NCI-H2196 (cell line): ENCODE data around the gene DIAPH3.

Experiments
- DNase-seq: peaks from one replicate; lab custom pipeline; 2025; ENCODE audit not compliant: unreplicated experiment; lab: John Stamatoyannopoulos, UW

The DIAPH3 gene

DNA sequence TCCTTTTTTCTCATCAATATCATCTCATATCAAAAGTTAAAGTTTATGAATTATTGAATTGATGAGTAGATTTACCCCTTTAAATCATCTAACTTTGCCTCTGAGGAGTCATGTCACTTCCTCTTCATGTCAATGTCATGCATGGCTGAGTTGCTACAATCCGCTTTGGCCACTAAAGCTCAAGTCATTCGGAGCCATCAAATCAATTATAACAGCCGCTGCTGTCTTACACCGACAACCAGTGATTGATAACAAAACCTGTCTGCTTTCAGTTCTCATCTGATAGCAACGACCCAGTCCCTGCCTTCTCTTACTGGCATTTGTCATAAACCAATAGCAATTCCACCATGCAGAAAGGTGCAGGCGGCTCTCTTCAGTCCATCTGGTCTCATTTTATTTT, 429.3 kb downstream of the DIAPH3 start:
- DNase-seq, result no peak

DNA sequence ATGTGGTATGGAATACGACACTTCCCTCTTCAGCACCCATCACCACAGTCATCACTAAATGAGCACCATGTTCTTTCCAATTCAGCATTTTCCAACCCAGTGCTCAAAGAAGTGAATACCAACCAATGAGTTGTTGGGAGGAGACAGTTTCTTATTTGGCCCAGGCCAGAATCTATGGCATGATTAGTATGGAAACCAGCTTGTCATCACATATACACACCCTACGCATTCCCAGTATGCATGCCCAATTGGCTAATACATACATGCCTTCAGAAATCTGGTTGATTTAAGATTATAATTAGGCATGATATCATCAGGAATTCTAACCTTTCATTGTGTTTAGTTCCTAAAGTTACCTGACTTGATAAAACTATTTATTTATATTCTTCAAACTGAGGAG, 430.0 kb downstream of the DIAPH3 start:
- no peak for DNase-seq

DNA sequence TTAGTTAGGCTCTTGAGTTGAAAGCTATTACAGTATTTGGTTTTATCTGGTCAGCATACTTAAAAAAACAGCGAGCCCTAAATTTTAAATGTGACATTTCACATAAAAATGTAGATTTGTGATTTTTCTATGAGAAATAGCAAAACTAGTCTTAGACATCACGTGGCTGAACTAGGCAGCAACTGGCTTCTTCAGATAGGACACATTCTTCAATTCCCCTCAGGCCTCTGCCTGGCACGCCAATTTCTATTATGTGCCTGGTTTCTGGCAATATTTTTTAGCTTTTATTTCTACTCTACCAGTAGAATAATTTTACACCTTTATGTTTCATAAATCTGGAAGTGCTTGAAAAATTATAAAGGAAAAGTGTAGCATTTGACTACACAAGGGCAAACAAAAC, 433.7 kb downstream of the DIAPH3 start:
- DNase-seq, result no peak

DNA sequence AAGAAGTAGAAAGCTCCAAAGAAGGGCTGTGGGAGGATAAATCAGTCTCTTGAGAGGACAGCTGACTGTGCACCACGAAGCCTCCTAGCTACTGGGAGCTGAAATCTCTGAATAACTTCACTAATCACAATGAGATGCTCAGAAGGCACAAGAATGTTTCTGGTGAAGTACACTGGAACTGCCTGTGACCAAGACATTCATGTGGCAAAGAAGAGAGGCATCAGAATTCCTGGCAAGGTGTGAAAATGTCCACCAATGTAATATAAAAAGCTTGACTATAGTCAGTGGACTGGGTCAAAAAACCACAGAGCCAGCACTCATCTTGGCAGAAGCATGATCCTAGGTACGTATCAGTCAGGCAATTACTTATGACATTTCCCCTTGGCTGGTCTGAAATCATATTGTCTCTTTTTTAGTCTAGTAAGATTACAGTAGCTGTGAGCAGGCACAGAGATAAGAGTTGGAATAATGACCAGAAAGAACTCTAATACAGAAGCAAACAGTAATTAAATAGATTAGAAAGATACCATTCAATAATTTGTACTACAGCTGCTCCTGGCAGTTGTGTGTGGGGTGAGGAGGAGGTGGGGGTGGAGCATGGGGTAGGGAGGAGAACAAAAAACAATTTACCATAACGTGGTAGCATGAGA, 434.7 kb downstream of the DIAPH3 start:
- DNase-seq, result no peak

DNA sequence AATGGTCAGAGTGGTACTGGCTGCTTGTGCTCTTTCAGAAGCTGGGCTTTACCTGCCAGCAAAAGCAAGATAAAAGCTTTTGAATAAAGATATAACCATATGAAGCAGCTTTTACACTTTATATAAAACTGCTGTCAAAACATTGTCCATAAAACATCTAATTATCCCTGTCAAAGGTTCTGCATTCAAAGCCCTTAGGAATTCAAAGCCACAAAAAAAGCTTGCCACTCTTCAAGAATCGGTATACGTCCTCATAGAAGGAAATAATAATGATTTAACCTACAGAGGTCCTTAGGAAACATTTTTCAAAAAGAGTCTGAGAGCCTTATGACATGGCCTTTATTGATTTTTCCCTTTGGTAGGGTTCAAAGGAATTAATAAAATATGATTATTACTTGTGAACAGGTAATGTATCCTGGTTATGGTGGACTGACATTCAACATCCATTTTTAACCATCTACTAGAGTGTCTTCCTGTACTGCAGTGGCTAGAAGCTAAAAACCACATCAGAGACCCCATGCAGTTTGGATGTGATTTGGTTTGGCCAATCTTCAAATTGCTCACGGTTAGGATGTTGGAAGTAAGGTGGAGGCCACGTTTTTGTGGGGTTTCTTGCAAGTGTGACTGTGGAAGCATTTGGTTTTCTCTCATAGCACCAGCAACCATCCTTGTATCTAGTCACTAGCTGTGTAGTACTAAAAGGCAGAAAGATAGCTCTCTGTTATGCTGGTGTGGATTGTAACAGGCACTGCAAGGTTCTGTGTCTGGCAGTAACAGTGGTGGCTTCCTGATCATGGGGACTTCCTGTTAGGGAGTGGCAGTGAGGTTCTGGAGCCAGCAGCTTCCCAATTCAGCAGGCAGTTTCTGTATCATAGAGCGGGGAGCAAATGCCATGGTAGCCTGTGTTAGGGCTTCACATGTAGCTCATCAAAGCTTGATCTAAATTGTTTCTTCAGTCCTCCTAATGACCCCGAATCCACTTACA, 441.5 kb downstream of the DIAPH3 start:
- DNase-seq, result no peak

DNA sequence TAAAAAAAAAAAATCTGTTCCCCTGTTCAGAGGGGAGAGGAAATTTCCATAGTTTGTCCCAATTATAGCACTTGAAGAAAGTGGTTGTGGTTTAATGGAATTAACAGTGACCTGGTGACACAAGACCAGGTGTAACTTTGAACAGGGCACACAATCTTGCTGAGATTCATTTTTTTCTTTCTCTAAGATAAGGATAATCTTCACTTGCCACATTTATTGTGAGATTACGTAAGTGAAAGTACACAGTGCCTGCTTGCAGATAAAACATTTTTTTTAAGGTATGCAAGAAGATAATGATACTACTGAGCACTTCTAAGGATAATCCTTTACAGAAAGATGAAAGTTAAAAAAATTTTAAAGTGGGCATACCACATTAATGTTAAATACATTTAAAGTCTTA, 448.1 kb downstream of the DIAPH3 start:
- DNase-seq, result no peak

DNA sequence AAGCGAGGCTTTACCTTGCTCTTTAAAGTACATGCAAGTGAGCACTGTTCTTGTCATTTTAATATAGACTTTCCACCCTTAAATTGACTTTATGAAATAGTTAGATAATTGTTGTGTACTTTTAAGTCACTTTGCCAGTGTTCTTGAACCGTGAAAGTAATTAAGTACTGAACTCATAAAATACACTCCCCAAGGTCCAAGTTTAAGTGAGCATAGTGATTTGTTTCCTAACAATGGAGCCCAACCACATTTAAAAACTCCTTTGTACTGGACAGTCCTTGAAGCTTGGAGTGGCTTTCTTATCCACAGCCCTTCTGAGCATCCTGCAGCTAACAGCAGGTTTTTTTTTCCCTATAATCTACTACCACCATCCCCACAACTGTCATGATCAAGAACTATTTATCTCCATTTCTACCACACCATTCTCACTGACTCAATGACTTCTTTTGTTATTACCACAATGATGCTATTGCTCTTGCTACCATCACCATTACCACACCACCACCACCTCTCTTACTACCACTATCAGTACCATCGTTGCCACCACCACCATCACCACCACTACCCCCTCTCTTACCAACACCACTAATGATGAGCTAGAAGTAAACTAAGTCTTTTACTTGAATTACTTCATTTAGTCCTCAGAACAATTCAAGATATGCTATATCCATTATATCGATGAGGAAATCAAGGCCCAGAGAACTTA, 452.6 kb downstream of the DIAPH3 start:
- no peak for DNase-seq

DNA sequence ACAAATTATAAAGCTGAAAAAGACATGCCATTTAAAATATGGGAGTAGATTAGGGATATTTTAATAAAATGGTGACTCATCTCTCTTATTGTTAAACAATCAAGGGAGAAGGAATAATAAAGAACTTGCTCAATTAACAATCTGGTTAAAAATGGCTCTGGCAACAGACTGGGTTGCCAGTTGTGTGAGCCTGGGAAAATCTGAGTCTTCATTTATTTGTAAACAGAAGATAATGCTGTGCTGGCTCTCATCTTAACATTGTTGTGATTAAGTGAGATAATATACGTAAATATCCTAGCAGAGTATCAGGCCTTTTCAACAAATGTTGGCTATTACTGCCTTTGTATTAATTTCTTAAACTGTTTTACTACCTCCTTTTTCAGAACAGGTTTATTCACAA, 453.3 kb downstream of the DIAPH3 start:
- DNase-seq, result no peak

DNA sequence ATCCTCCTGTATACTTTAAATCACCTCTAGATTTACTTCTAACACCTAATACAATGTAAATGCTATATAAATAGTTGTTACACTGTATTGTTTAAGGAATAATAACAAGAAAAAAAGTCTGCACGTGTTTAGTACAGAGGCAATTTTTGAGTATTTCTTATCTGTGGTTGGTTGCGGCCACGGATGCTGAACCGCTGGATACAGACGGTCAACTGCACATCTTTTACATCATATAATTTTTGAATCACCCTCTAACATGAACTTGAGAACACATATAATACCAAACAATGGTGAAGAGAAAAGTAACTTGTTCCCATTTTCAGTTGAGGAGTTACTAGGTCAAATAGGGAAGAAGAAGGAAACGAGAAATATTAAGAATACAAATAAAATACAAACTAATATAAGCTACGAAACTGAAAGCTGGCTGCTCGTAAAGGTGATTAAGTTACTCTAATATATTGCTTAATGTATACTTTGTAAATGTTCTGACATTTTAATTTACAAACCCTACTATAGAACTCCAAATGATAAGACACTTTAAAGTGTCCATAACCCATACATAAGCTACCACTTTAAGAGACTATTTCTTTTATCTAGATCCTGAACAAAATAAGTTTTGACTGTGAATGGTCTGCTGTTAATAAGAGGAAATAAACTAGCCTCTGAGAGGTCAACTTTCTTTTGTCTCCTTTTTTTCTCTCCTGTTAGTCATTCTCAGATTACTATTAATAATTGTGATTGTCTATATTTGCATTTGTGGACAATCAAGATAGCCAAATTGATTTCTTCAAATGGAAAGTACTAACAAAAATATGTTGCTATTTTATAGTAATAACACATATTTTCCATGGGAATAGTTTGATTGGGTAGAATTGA, 457.4 kb downstream of the DIAPH3 start:
- DNase-seq, result no peak

DNA sequence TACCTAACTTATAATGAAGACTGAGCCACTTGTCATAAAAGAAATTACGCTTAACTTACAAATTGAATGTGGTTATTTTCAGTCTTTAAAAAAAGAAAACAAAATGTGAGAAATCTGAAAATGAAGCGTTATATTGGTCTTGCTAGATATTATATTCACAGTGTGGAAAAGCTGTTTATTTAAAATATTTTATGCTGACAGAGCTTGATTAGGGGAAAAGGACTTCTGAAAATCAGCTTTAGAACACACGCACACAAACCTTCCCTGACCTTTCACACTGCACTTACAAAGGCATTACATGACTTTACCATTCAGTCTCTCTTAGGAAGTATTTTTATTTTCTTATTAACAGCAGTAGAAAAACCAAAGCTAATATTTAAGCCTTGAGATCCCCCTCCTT, 461.5 kb downstream of the DIAPH3 start:
- no peak for DNase-seq

DNA sequence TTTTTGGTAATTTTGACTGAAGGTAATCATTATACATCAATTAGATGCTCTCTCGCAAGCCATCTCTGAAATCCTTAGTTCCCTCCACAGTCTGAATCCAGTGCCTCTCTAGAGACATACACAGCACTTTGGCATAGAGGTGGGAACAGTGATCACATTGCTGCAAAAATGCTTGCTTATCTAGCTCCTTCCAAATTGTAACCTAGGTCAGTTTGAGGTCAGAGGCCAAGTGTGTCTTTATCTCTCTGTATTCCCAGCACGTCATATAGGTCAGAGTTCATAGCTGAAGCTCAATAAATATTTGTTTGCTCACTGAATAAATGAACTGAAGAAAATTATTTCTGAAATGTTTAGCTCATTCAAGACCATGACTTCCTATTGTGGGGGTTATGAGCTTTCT, 462.5 kb downstream of the DIAPH3 start:
- no peak for DNase-seq

DNA sequence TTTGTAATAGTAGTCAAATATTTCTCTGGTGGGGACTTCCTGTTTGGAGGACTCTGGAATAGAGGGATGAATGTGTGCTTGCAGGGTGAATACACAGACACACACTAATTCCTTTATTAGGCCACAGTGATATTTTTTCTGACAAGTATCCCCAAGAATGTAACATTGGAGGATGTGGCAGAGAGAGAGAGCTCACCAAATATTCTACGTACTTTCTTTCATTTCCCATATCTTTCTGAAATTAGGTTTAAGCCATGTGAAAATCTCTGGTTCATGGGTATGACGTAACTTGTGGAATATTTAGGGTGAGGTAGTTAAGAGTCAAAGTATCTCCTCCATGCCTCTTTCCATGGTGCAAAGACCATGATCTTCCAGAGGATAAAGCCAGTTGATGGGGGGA, 463.4 kb downstream of the DIAPH3 start:
- DNase-seq, result no peak

DNA sequence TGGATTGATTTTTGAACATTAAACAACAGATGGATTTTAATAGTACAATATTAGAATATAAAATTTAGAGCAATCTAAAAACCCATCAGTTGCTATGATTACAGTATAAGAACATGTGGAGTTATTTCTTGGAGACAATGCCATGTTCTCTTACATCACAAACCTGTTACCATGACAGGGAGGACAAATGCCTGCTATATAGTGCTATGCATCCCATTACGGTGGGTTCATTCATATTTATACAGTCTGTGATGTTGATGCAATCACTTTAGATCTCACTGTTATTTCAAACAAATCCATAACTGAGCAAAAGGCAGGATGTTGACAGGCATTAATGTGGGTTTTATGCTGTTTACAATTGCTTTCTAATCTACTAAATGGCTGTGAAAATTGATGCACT, 467.5 kb downstream of the DIAPH3 start:
- DNase-seq, result no peak

DNA sequence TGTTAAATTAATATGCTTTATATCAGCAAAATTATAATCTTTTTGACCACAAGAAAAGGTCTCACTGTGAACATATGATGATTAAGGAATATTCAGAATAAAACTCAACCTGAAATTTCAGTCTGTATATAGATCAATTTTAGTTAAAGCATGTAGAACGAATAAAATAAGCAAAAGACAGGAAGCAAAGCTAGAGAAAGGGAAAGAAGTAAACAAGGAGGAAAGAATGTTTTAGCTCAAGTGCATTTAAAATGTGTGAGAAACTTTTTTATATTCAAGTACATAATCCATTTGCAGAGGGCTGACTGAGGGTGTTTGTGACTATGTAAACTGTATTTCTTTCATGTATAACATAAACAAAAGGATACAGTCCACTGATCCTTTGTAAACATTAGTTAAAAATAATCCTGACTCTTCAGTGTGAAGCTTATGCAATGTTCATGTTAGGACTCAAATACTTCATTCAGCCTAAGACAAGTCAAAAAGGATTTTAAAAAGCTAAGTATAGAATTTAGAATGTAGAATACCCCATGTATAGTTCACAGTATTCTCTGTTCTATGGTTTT, 472.1 kb downstream of the DIAPH3 start:
- DNase-seq, result no peak

DNA sequence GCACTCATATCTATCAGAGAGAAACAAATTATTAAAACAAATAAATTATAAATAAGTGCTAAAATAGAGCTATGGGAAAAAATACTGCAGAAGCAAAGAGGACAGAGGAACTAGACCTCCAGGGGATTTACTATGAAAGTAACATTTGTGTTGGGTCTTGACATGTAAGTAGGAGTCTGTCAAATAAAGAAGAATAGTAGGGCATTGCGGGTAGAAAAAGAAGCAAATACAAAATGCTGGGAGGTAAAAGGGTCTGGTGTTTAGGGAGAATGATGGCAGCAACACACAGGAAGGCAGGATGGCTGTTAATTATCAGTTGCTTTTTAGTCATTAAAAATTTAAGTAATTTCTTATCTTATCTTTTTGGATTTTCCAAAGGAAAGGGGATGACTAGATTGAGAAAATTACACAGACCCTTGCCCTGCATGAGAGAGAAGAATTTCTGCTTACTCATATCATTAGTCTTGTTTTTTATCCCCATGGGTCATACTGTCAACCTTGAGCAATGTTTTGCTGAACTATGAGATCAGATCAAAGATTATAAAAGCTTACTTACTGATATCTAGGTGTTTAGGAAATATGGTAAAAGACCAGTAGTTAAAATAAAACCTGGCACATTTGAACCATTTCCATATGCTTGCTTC, 472.7 kb downstream of the DIAPH3 start:
- no peak for DNase-seq

DNA sequence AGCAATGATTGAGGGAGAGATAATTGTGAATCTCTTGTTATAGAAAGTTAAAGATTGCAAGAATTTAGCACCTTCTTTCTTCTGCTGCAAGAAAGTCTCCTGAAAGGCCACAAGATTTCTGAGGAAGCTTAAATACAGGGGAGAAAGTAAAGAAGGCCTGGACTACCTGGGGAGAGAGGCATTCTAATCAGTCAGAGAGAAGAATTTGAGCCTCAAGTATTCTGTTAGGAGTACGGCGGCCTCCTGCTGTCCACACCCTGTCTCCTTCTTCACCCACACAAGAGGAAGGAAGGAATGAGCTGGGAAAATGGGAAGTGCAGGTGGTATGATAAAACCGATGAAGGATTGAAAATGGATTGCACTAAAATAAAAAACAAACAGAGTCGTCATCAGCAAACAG, 474.7 kb downstream of the DIAPH3 start:
- DNase-seq, result no peak

DNA sequence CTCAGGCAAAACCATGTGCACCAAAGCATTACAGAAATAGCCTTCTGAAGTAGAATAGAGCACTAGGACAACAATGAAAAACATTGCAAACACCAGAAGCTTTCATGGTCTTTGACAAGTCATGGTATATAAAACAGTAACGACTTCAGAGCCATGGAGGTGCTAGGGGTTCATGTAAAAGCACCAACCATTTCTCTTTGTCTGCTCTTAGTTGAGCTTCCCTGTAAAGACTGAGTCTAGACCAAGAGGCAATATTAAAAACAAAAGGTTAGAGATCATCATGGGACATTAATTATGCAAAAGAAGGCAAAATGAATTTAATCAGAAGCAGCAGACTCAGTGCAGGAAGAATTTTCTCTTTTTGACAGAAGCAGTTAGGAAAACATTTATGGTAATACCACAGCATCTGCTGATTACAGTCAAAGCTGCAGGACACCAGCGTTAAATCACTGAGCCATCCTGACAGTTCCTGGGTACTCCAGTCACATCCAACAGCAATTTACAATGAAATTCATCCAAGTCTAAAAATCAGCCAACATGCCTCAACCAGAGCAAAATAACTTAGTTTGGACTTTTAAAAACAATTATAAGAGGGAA, 476.8 kb downstream of the DIAPH3 start:
- no peak for DNase-seq

DNA sequence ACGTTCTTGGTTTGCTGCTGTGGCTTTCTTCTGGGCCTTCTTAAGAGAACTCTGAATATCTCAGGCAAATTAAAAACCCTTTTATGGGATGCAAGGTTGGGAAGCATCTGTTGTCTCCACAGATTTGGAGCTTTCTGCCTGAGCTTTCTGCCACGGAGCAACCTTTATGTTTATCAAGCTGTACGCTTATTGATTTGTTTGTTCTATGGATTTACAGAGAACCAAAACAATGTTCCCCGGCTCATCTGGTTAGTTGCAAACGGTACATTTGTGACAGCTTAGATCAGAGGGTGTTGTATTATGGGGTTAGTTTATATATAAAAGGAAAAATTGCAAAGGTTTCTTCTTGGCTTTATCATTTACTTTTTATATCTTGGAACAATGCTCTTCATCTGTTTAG, 479.6 kb downstream of the DIAPH3 start:
- no peak for DNase-seq

DNA sequence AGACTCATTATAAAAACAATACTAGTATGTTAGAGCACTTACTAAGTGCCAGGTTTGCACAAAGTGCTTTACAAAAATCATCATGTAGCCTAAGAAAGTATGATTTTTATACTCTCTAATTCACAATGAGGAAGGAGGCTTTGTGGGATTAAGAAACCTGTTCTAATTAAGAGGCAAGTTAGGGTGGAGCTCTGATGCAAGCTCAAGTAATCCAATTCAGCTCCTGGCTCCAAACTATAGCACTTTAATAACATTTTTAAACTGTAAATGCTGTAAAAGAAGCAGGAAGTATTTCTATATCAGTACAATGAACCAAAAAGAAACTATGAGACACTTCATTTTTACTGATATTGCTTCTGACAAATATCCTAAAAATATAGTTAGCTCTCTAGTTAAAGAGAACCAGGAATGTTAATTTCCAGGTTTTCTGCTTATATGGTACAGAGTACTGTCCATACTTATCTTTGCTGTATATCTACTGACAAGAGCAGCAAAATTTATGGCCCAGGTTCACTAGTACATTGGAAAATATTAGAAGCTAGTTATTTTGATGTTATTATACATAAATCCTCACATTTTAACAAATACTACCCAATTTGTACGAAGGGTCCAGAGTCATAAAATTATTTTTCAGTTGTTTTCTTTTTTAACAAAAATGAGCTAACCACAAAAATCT, 482.0 kb downstream of the DIAPH3 start:
- DNase-seq, result no peak
